Fibroblast of pulmonary artery (primary cell): ENCODE measurements around the gene RPS19BP1.

Experiments
- DNase-seq: peaks from one replicate; pipeline ENCODE4 v3.0.0-alpha.2; 2010; ENCODE audit warnings: low read depth
- H3K4me3 ChIP-seq: replicated peaks from 2 replicates; pipeline ENCODE4 v1.5.1; 2011; ENCODE audit warnings: low read depth, mild to moderate bottlenecking, control low read depth, low read length, moderate library complexity
- TF ChIP-seq, protein P1 (sequence below): IDR thresholded peaks from 2 replicates; pipeline ENCODE4 v1.5.1; 2011; ENCODE audit warnings: mild to moderate bottlenecking, control low read depth, low read length, inconsistent platforms; ENCODE audit errors: missing control alignments

RPS19BP1 gene

GRCh38 chr22:39568278-39568981 lies 35.9 kb upstream of the RPS19BP1 start:
- DNase-seq = no peak
- no peak overlapping the region for H3K4me3 ChIP-seq
- TF ChIP-seq, protein P1, sequence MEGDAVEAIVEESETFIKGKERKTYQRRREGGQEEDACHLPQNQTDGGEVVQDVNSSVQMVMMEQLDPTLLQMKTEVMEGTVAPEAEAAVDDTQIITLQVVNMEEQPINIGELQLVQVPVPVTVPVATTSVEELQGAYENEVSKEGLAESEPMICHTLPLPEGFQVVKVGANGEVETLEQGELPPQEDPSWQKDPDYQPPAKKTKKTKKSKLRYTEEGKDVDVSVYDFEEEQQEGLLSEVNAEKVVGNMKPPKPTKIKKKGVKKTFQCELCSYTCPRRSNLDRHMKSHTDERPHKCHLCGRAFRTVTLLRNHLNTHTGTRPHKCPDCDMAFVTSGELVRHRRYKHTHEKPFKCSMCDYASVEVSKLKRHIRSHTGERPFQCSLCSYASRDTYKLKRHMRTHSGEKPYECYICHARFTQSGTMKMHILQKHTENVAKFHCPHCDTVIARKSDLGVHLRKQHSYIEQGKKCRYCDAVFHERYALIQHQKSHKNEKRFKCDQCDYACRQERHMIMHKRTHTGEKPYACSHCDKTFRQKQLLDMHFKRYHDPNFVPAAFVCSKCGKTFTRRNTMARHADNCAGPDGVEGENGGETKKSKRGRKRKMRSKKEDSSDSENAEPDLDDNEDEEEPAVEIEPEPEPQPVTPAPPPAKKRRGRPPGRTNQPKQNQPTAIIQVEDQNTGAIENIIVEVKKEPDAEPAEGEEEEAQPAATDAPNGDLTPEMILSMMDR = no peak

DNA sequence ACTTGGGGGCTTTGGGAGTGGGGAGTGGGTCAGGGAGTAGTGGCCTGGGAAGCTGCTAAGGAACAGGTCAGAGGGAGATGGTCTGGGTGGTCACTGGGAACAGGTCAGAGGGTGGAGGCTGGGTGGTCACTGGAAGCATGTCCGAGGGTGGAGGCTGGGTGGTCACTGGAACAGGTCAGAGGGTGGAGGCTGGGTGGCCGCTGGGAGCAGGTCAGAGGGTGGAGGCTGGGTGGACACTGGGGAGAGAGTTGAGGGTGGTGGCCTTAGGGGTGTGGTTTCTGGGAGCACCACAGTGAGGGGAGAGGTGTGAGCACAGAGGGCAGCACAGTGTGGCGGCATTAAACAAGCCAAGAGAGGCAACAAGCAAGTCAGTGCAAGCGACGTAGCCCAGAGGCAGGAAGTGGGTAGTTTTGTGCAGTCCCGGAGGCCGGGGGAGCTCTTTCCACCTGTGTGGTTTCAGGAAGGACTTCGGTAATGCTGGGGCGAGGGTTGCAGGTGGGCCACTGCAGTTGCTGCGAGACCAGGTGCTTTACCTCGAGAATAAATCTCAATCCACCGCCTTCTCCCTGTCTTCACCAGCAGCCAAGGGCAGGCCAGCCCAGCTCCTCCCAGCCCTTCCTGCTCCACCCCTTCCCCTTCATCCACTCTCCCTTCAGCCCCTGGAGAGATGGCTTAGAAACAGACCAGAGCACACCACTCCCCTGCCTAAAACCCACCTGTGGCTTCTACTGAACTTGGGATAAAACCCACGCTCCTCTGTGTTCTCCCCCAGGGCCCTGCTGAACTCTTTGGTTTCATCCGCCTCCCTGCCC lies 34.8 kb upstream of the RPS19BP1 start:
- no peak for DNase-seq
- H3K4me3 ChIP-seq = no peak overlapping the region
- TF ChIP-seq, protein P1 = no peak

DNA sequence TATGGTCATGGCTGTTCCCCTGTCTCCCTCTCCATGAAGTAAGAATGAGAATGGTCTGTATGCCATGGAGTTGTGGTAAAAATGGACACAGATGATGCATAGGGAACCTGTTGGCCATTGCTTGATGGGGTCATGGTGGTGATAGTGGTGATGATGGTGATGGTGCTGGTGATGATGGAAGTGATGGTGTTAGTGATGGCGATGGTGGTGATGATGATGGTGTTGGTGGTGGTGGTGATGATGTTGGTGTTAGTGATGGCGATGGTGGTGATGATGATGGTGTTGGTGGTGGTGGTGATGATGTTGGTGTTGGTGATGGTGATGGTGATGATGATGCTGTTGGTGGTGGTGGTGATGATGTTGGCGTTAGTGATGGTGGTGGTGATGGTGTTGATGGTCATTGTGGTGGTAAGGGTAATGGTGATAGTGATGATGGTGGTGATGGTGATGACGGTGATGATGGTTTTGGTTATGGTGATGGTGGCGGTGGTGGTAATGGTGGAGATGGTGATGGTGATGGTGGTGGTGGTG lies 32.9 kb upstream of the RPS19BP1 start:
- TF ChIP-seq, protein P1 = no peak
- no peak for DNase-seq
- no peak overlapping the region for H3K4me3 ChIP-seq

DNA sequence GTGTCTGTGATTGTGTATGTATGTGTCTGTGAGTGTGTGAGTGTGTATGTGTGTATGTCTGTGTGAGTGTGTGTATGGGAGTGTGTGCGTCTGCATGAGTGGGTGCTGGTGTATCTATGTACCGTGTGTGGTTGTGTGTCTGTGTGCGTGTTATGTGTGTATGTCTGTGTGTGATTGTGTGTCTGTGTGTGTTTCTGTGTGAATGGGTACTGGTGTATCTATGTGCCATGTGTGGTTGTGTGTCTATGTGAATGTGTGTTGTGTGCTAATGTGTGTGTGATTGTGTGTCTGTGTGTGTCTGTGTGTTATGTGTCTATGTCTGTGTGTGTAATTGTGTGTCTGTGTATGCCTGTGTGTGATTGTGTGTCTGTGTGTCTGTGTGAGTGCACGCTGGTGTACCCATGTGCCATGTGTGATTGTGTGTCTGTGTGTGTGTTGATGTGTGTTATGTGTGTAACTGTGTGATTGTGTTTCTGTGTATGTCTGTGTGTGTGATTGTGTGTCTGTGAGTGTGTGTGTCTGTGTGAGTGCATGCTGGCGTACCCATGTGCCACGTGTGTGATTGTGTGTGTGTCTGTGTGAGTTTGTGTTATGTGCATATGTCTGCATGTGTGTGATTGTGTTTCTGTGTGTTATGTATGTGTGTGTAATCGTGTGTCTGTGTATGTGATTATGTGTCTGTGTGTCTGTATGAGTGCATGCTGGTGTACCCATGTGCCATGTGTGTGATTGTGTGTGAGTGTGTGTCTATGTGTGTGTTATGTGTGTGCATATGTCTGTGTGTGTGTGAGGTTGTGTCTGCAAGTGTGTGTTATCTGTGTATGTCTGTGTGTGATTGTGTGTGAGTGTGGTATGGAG lies 31.3 kb upstream of the RPS19BP1 start:
- no peak for DNase-seq
- TF ChIP-seq, protein P1 = no peak
- H3K4me3 ChIP-seq = no peak overlapping the region

GRCh38 chr22:39562839-39563489 lies 30.4 kb upstream of the RPS19BP1 start:
- H3K4me3 ChIP-seq = no peak overlapping the region
- TF ChIP-seq, protein P1 = no peak
- no peak for DNase-seq

DNA sequence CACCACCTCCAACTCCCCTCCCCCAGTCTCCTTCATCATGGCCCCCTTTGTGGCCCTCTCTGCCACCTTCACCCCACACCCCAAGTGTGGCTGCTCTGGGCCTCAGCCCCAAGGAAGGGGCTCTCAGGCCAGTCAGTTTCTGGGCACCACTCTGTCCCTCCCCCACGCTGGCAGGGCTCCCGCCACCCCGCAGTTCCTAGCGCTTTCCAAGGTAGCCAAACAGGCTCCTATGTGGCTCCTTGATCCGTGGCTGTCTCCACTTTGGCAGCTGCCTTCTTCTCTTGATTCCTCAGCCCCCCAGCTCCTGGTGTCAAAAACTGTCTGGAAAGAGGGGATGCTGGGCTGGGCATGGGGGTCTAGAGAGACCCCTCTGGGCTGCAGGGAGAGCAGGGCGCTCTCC lies 27.6 kb upstream of the RPS19BP1 start:
- DNase-seq = no peak
- TF ChIP-seq, protein P1 = no peak
- no peak overlapping the region for H3K4me3 ChIP-seq
